Amniotic epithelial cell (primary cell): Measurements from ENCODE around the gene TMEM131.

Source experiments
- DNase-seq: peaks from one replicate; pipeline ENCODE4 v3.0.0-alpha.2; 2010; ENCODE audit warnings: low read depth

TMEM131 gene

DNA sequence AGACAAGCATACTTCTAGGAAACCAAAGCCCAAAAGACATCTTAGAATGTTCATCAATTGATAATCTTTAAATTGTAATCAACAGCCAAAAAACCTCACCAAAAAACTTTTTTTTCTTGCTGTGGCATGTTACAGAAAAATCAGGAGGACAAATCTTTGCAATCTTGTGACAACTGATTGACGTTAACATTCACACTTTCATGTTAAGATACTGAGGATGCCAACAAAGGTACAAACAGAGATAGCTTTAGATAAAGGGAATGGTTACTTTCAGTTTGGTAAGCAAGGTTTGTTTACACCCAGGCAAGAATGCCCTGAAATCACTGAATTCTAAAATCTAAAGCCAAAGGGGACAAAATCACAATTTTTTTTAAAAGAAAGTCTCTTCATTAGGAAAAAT lies 190.0 kb downstream of the TMEM131 start:
- DNase-seq: no peak

DNA sequence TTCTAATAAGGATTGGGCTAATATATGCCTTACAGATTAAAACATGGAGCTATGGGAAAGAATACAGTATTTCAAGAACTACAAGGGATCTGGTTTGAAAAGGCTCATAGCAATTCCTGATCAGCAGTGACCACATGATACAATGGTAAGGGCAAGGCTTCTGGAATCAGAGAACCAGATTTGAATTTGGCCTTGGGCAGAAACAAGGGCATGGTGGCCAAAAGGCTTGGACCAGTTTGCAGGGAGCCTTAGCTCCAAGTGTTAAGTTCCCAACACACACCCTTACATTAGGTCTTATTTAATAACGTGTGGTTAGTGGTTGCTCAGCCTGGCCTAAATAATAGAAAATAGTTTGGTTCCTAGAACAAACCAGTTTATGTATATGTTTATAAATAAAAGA lies 194.7 kb downstream of the TMEM131 start:
- DNase-seq: no peak

GRCh38 chr2:97798416-97798815 lies 197.3 kb downstream of the TMEM131 start:
- peak; percentile 14 for DNase-seq

GRCh38 chr2:97797355-97797754 lies 198.4 kb downstream of the TMEM131 start:
- DNase-seq: peak; percentile 10

- peak; percentile 20 for DNase-seq
Measured at GRCh38 chr2:97796465-97797126, 199.2 kb downstream of the TMEM131 start.

- DNase-seq: no peak
Measured at GRCh38 chr2:97792416-97792815, 203.3 kb downstream of the TMEM131 start.

DNA sequence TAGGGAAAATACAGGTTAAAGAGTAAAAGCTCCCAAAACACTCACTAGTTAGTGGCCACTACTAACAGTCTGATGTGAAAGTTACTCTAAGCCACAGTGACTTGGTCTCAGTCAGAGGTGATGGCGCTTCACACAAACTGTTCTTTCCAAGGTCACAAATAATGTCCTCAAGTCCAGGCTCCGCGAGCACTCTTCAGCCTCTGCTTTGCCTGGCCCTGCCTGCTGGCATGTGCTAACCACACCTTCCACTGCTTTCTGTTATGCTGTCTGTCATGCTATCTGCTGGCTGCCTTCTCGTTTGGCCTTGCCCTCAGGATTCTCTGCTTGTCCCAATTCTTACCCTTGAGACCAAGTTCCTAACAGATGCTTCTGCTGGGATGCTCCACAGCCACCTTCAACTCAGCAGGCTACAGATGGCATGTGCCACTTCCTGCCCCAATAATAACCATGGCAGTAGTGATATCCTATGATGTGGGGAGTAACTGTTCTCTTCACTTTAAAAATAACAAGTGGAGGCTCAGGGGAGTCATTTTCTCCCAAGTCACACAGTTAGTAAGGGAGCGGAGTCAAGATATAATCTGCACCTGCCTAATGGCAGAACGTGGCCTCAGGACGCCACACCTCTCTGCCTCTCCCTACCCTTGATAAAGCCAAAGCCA lies 206.6 kb downstream of the TMEM131 start:
- no peak for DNase-seq

- DNase-seq: peak; percentile 16
Measured at GRCh38 chr2:97785818-97786217, 209.9 kb downstream of the TMEM131 start.

GRCh38 chr2:97784953-97785352 lies 210.8 kb downstream of the TMEM131 start:
- DNase-seq: no peak

GRCh38 chr2:97781981-97782380 lies 213.8 kb downstream of the TMEM131 start:
- no peak for DNase-seq

DNA sequence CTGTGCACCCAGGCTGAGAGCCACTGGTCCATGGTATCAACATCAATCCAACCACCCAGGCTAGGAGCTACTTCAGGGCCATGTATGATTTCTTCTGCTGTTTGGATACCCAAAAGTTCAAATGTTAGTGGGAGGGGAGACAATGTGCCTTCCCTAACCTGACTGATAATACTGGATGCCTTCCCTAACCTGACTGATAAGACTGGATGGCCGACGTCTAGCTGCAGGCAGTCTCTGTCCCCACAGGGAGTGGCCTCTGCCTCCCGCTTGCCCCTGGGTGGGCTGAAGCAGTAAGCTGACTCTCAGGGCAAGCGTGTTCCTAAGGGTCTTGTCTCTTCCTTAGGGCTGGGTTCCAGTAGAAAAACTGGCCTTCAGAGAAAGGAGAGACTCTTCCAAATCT lies 216.6 kb downstream of the TMEM131 start:
- DNase-seq: no peak

DNA sequence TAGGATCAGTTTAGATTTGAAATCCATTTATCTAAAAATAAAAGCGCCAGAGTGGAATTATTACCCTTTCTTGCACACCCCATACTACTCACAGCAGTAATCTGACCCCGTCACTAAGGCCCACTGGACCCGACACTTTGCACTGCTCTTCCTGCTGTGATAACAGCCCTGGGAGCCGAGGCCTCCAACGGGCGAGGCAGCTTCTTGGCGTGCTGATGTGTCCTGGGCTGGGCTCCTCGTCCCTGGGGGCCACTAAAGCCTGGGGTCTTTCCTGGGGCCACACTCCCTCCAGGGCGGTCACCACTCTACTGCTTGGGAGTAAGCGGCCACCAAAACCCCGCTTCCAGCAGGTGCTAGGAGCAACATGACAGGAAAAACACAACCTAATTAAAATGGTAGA lies 220.7 kb downstream of the TMEM131 start:
- DNase-seq: no peak

GRCh38 chr2:97774425-97774824 lies 221.3 kb downstream of the TMEM131 start:
- peak; percentile 14 for DNase-seq

DNA sequence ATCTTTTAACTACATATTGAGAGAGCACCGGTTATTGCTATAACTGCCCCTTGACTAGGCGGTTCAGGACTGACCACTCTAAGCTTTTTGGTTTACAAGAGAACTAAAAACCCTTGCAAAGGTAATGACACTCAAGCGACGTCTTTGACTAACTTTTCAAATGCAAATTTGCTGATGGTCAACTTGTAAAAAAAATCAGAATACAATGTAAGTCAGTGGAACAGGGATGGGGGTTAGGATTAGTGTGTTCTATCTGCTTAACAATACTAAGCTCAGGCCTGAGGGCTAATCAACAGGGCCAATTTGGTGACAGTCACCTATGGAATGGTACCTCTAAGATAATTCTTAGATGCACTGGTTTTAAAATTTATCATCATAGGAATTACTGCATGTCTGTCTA lies 225.3 kb downstream of the TMEM131 start:
- no peak for DNase-seq

- DNase-seq: no peak
Measured at GRCh38 chr2:97769711-97770110, 226.0 kb downstream of the TMEM131 start.

DNA sequence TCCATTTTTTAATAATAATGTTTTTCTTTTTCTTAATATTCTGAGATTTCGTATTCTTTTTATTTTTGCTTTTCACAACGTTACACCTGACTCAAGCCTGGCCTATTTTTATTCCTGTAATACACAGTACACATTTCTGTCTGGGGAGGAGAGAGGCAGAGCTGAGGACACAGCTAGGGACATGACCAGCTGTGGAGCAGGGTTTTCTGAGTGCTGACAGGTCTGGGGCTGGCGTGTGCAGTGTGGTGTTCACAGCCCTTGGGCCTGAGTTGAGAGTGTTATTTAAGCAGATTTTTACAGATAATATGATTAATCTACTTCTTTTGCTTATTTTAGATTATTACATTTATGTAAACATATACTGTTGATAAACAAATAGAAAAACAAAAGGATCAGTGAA lies 226.4 kb downstream of the TMEM131 start:
- DNase-seq: no peak

- DNase-seq: no peak
Measured at GRCh38 chr2:97766567-97766966, 229.2 kb downstream of the TMEM131 start.

- no peak for DNase-seq
Measured at GRCh38 chr2:97765933-97766332, 229.8 kb downstream of the TMEM131 start.

GRCh38 chr2:97764559-97765263 lies 231.0 kb downstream of the TMEM131 start:
- no peak for DNase-seq

DNA sequence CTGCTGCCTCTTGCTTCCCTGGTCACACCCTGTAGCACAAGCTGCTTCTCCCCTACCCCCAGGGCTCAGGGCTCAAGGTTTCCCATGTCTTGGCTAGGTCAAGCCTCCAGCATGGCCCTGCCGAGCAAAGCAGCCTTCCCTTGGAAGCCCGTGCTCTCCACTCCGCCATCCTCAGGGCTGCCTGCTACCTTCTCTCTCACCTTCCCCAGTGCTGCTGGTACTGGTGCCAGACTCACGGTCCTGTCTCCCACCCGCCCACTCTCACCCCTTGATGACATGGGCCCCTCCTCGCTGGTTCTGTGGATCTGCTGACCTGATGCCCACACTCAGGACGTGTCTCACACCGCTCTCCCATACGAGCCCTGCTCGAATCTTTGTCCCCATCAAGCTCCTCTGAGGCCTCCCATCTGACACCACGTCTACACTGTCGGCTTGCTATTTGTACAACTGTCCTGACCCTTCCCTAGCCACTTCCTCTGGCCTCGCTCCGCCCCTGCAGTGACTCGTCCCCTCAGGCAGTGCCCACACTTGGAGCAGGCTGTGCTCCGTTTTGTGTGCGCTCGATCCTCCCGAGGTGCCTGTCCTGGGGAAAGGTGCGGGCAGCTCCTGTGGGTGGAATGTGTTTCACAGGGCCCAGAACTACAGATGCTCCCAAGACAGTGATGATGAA lies 232.4 kb downstream of the TMEM131 start:
- DNase-seq: no peak

- DNase-seq: no peak
Measured at GRCh38 chr2:97761192-97761591, 234.6 kb downstream of the TMEM131 start.

- no peak for DNase-seq
Measured at GRCh38 chr2:97760480-97761049, 235.2 kb downstream of the TMEM131 start.
